CD4-positive, alpha-beta T cell (primary cell): ENCODE measurements around the gene VASN. TPM values are rescaled to one million over a fixed set of nuclear protein-coding genes. Genes with fewer than 3 reads are reported as not detected.

ENCODE experiments used
- ATAC-seq: fragments of 200-7000 bp; cut with Tn5 transposase; one replicate; pipeline ENCODE4 v1.10.0; 2022; ENCODE audit warnings: mild to moderate bottlenecking; ENCODE audit not compliant: poor library complexity
- CTCF ChIA-PET: fragments of 350-600 bp; sonication (Branson Sonifier 250); formaldehyde crosslinking; loops from one replicate; lab custom pipeline; 2021; ENCODE audit warnings: antibody characterized with exemption, inconsistent platforms; lab: Charles Lee
- POLR2A ChIA-PET: fragments of 350-600 bp; sonication (Branson Sonifier 250); formaldehyde crosslinking; loops from one replicate; lab custom pipeline; 2021; ENCODE audit warnings: antibody characterized with exemption, inconsistent platforms; lab: Charles Lee
- DNase-seq, 14 experiments: peaks; one replicate each; pipeline ENCODE4 v3.0.0-alpha.2; 2013 to 2020; ENCODE audit warnings: mixed read lengths in 2 of 14
- H3K27ac ChIP-seq, 2 donors: one replicate each; pipeline versions ENCODE4 v1.5.1 to v1.7.0; 2013; ENCODE audit warnings: low read length in 2 of 2, low read depth in 1 of 2, mild to moderate bottlenecking in 1 of 2
- H3K27me3 ChIP-seq, 2 experiments: 1 replicate in 1 of 2; 2 replicates in 1 of 2; pipeline versions ENCODE4 v1.6.1 to v1.7.0; 2013; ENCODE audit warnings: low read length in 2 of 2, control low read depth in 1 of 2, mild to moderate bottlenecking in 1 of 2, moderate library complexity in 1 of 2; ENCODE audit not compliant: insufficient read depth in 2 of 2, control insufficient read depth in 1 of 2
- H3K36me3 ChIP-seq: one replicate; pipeline ENCODE4 v1.6.1; 2013; ENCODE audit warnings: low read length, control low read depth; ENCODE audit not compliant: insufficient read depth
- H3K4me1 ChIP-seq: one replicate; pipeline ENCODE4 v1.6.1; 2013; ENCODE audit warnings: low read length, control low read depth; ENCODE audit not compliant: insufficient read depth
- H3K4me3 ChIP-seq: one replicate; pipeline ENCODE4 v1.5.1; 2013; ENCODE audit warnings: mild to moderate bottlenecking, low read length, moderate library complexity
- H3K9me3 ChIP-seq, 2 experiments: 1 replicate in 1 of 2; 2 replicates in 1 of 2; pipeline versions ENCODE4 v1.6.1 to v1.7.0; 2013; ENCODE audit warnings: low read length in 2 of 2, mild to moderate bottlenecking in 2 of 2, control low read depth in 1 of 2, moderate library complexity in 1 of 2; ENCODE audit not compliant: control insufficient read depth in 1 of 2, insufficient read depth in 1 of 2
- H3K27ac Mint-ChIP-seq: one replicate; pipeline ENCODE4 v1.8.0; 2020; ENCODE audit warnings: mixed read lengths
- H3K27me3 Mint-ChIP-seq: one replicate; pipeline ENCODE4 v1.8.0; 2021; ENCODE audit warnings: mixed read lengths
- H3K36me3 Mint-ChIP-seq: one replicate; pipeline ENCODE4 v1.8.0; 2021; ENCODE audit warnings: low read depth, mixed read lengths
- H3K4me1 Mint-ChIP-seq: one replicate; pipeline ENCODE4 v1.8.0; 2021; ENCODE audit warnings: low read depth, mixed read lengths
- H3K4me3 Mint-ChIP-seq: one replicate; pipeline ENCODE4 v1.8.0; 2020; ENCODE audit warnings: mild to moderate bottlenecking, mixed read lengths
- H3K9me3 Mint-ChIP-seq: one replicate; pipeline ENCODE4 v1.8.0; 2020; ENCODE audit warnings: mixed read lengths
- CTCF ChIP-seq: fragments of 200-600 bp; IDR thresholded peaks from one replicate; pipeline ENCODE4 v1.8.0; 2022; ENCODE audit warnings: antibody characterized with exemption, mild to moderate bottlenecking
- intact Hi-C, 2 experiments: fragments of 100-400 bp; cut with DNase I in 1 of 2; cut with micrococcal nuclease in 1 of 2; formaldehyde crosslinking; loops; one replicate each; pipeline versions ENCODE4 v1.15.1 to v1.9.0; 2023 to 2025; cut with DNase I, micrococcal nuclease
- total RNA-seq, 174 experiments: library from RNA in 2 of 174; stranded (reverse) in 2 of 174; gene quantifications; one replicate each; pipeline ENCODE4 v1.2.3 and lab custom pipeline; 2021 to 2026

The VASN gene
- total RNA-seq, 2 experiments from 2014 or later = 0.70 to 0.77 TPM

DNA sequence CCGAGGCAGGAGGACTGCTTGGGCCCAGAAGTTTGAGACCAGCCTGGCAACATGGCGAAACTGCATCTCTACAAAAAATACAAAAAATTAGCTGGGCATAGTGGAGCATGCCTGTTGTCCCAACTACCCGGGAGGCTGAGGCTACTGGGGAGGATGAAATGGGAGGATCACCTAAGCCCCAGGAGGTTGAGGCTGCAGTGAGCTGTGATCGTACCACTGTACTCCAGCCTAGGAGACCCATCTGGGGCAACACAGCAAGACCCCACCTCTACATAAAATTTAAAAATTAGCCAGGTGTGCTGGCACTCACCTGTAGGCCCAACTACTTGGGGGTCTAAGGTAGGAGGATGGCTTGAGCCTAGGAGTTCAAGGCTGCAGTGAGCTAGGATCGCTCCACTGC, 22.3 kb upstream of the VASN start:
- H3K4me1 ChIP-seq = peaks cover 48% of the 10 kb centered on the region
- intact Hi-C loops = no loop called here
- peak overlapping the region; percentile 42 for H3K27ac Mint-ChIP-seq
- no peaks in the 10 kb centered on the region for H3K9me3 ChIP-seq
- no peak overlapping the region for H3K27ac ChIP-seq
- no peak for ATAC-seq
- ChIA-PET POLR2A (interaction anchor here (0.9 to 1.7 kb wide), 3 partner anchors 76 to 155 kb away, joined by 4 to 10 read pairs (median 5); partner anchors contain the start of gene TFAP4), CTCF (interaction anchor here (1.1 kb wide), 1 partner anchor 95 kb away, joined by 4 read pairs; no protein-coding TSS in a partner anchor)
- no peaks in the 10 kb centered on the region for H3K27me3 ChIP-seq
- no peak for DNase-seq
- H3K36me3 Mint-ChIP-seq = peaks cover 24% of the 10 kb centered on the region
- peaks cover 33% of the 10 kb centered on the region for H3K4me1 Mint-ChIP-seq
- peaks cover 13% of the 10 kb centered on the region for H3K36me3 ChIP-seq
- H3K9me3 Mint-ChIP-seq = no peaks in the 10 kb centered on the region
- no peak overlapping the region for H3K4me3 ChIP-seq
- no peak overlapping the region for H3K4me3 Mint-ChIP-seq
- TF ChIP-seq CTCF = no peak
- no peaks in the 10 kb centered on the region for H3K27me3 Mint-ChIP-seq

DNA sequence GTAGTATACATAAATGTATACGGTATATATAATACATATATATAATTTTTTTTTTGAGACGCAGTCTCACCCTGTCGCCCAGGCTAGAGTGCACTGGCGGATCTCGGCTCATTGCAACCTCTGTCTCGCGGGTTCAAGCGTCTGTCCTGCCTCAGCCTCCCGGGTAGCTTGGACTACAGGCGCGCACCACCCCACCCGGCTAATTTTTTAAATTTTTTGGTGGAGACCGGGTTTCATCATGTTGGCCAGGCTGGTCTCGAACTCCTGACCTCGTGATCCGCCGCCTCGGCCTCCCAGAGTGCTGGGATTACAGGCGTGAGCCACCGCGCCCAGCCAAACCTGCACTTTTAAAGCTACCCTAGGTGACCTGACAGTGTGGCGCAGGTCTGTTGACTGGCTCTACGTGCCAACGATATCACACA, 21.3 kb upstream of the VASN start:
- DNase-seq = no peak
- no peak for ATAC-seq
- POLR2A ChIA-PET = interaction anchor here (0.7 to 2.1 kb wide), 7 partner anchors 9 to 155 kb away, joined by 3 to 10 read pairs (median 4); partner anchors contain the start of gene TFAP4
- peaks cover 29% of the 10 kb centered on the region for H3K36me3 Mint-ChIP-seq
- Histone ChIP-seq H3K27me3 (no peaks in the 10 kb centered on the region), H3K36me3 (peaks cover 23% of the 10 kb centered on the region), H3K27ac (peak overlapping the region; percentile 69 to 71), H3K9me3 (no peaks in the 10 kb centered on the region), H3K4me3 (peak overlapping the region; percentile 96), H3K4me1 (peaks cover 48% of the 10 kb centered on the region)
- H3K27ac Mint-ChIP-seq = peak overlapping the region; percentile 94
- TF ChIP-seq CTCF = no peak
- CTCF ChIA-PET = interaction anchor here (1.0 to 2.0 kb wide), 5 partner anchors 9 to 97 kb away, joined by 3 to 10 read pairs (median 4); no protein-coding TSS in a partner anchor
- intact Hi-C loops = loop anchor here in 1 of 2 experiments (5.0 to 10.0 kb wide), 3 partner anchors 67 to 264 kb away; partner anchors contain the start of genes CORO7, TFAP4 and UBALD1
- H3K4me1 Mint-ChIP-seq = peaks cover 27% of the 10 kb centered on the region
- no peaks in the 10 kb centered on the region for H3K9me3 Mint-ChIP-seq
- H3K27me3 Mint-ChIP-seq = no peaks in the 10 kb centered on the region
- H3K4me3 Mint-ChIP-seq = peak overlapping the region; percentile 98

DNA sequence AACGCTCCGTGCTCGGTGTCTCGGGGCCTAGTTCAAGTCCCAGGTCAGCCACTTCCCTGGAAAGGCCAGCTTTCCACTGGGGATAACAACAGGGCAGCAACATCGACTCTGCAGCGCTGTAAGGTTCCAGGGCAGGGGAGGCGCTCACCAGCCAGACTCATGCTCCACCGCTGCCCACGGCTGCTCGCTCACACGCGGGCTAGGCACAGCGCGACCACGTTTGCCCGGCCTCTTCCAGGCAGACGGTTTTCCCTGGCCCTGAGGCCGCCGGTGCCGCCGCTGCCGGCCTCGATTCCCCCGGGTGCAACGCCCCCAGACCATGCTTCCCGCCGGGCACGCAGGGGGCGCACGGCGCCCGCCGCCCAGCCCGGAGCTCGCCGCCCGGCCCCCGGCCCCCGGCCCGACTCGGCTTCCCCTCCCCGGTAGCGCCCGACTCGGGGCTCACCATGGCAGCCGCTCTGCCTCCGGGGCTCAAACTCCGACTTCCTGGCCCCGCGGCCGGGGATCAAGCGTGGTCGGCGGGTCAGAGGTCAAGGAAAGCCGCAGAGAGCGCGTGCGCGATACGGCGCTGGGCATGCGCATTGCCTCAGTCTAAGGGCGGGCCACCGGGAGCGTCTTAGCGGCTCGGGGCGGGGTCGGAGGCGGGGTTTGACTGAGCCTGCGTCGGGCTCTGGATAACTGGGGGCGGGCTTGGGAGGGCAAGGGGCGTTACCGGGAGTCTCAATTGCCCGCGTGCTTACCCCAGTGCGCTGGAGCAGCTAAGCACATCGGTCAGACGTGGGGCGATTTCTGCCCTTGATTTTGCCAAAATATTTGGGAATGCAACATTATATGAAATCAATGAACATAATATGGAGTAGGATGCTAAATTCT, 20.6 kb upstream of the VASN start, which contains the start of gene PAM16:
Gene PAM16, minus strand, starts transcription at position 535 of the 873 bp plus-strand sequence. Its CDS starts 87 bp downstream, at position 448.
- peaks cover 21% of the 10 kb centered on the region for H3K36me3 ChIP-seq
- Mint-ChIP-seq H3K27me3 (no peaks in the 10 kb centered on the region), H3K27ac (peak within 1 kb of the TSS; percentile 94), H3K4me3 (peak within 1 kb of the TSS; percentile 98), H3K36me3 (peaks cover 28% of the 10 kb centered on the region), H3K4me1 (peaks cover 27% of the 10 kb centered on the region), H3K9me3 (no peaks in the 10 kb centered on the region)
- POLR2A ChIA-PET = interaction anchor here (0.7 to 2.1 kb wide), 7 partner anchors 9 to 234 kb away, joined by 3 to 10 read pairs (median 4); partner anchors contain the start of gene TFAP4
- peak within 1 kb of the TSS; percentile 69 to 71 for H3K27ac ChIP-seq
- intact Hi-C loops = loop anchor here in 1 of 2 experiments (1.0 to 10.0 kb wide), 4 partner anchors 44 to 264 kb away; partner anchors contain the start of genes CORO7, TFAP4 and UBALD1
- ATAC-seq = peak; percentile 85
- no peaks in the 10 kb centered on the region for H3K9me3 ChIP-seq
- H3K4me1 ChIP-seq = peaks cover 42% of the 10 kb centered on the region
- TF ChIP-seq CTCF = no peak
- CTCF ChIA-PET = interaction anchor here (1.0 to 2.0 kb wide), 4 partner anchors 8 to 97 kb away, joined by 3 to 10 read pairs (median 4); no protein-coding TSS in a partner anchor
- H3K4me3 ChIP-seq = peak within 1 kb of the TSS; percentile 96
- DNase-seq = peak; percentile 95 to 100 (median 97)
- no peaks in the 10 kb centered on the region for H3K27me3 ChIP-seq
